Mammary epithelial cell (primary cell): Measurements from ENCODE around the gene PSG5.
"Not testable (repeated sequence)": the region's sequence is repeated elsewhere in the genome, so short reads cannot be mapped to it uniquely, and the experiment has no call there.

ENCODE experiments used
- CTCF ChIP-seq, 2 donors: IDR thresholded peaks in 1 of 2; conservative IDR thresholded peaks in 1 of 2; 2 replicates each; pipeline ENCODE4 v1.5.1; 2011 to 2012; ENCODE audit warnings: inconsistent platforms in 2 of 2, low read length in 2 of 2, mild to moderate bottlenecking in 2 of 2, control low read depth in 1 of 2, low read depth in 1 of 2; ENCODE audit not compliant: insufficient read depth in 1 of 2; ENCODE audit errors: extremely low read depth in 1 of 2
- EZH2 ChIP-seq: IDR thresholded peaks from 2 replicates; pipeline ENCODE4 v1.6.1; 2012; ENCODE audit warnings: low read length, inconsistent platforms, borderline replicate concordance

- TF ChIP-seq CTCF (conservative IDR thresholded peaks at IDR 0.05 in 1 of 2, IDR thresholded peaks at IDR 0.05 in 1 of 2; ENCODE audit: extremely low read depth in 1 of 2, insufficient read depth in 1 of 2, low read depth in 1 of 2, low read length in 2 of 2); EZH2: not testable (repeated sequence)
Observed at GRCh38 chr19:43205471-43206105, 19.3 kb upstream of the PSG5 start, which contains the start of gene PSG4.
